ENCODE results near the gene WHRN.

DNA sequence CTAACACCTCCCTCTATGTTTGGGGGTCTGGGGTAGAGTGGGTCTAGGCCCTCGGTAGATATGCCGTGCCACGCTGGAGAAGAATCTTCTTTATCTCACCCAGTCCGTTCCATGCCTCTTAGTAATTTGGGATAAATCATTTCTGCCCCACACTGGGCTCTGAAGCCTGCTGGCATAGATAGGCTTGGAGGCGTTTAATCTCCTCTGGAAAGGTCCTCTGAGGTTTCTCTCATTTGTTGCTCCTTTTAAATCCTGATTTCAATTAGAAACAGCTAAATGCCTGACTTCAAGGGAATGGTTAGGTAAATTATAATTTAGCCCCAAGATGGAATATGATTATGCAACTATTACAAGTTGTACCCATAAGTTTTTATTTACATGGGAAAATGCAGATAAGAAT lies 59.7 kb downstream of the WHRN start:
- TF ChIP-seq CTCF (IDR thresholded peaks at IDR 0.05): no peak
- no peak for TF ChIP-seq POLR2A (IDR thresholded peaks at IDR 0.05)
- no peak for TF ChIP-seq POLR2AphosphoS5 (IDR thresholded peaks at IDR 0.05)
- no peak for TF ChIP-seq EP300 (IDR thresholded peaks at IDR 0.05; ENCODE audit: low read depth)

Data from transverse colon (tissue), 4 donors.